Measurements from ENCODE around the gene PPP6R1.

Gene PPP6R1

GRCh38 chr19:55270172-55270942, 11.5 kb upstream of the PPP6R1 start:
- Histone ChIP-seq H3K4me1 (ENCODE audit: control insufficient read depth in 2 of 2, insufficient read depth in 1 of 2, low read depth in 1 of 2, low read length in 2 of 2) (no peaks in the 10 kb centered on the region), H3K23ac (ENCODE audit: low read depth, low read length, poor library complexity) (peak overlapping the region; percentile 26), H3K9me3 (replicated peaks in 1 of 2; ENCODE audit: control insufficient read depth in 2 of 2, insufficient read depth in 1 of 2, low read depth in 1 of 2, low read length in 2 of 2) (peaks cover 3% of the 10 kb centered on the region in 2 donors), H4K8ac (ENCODE audit: low read depth, low read length) (no peak overlapping the region), H2BK15ac (ENCODE audit: low read length) (no peak overlapping the region), H3K79me1 (ENCODE audit: low read depth, low read length) (no peaks in the 10 kb centered on the region), H3K27me3 (ENCODE audit: control insufficient read depth in 3 of 3, insufficient read depth in 3 of 3, low read depth in 1 of 3, low read length in 3 of 3) (no peaks in the 10 kb centered on the region), H4K91ac (ENCODE audit: low read depth, low read length, poor library complexity) (no peak overlapping the region), H3K4ac (ENCODE audit: low read length) (no peak overlapping the region), H3K9ac (ENCODE audit: low read depth, low read length, poor library complexity) (peak overlapping the region; percentile 3), H3K14ac (ENCODE audit: low read length) (no peak overlapping the region), H3K36me3 (replicated peaks in 1 of 2; ENCODE audit: control insufficient read depth in 2 of 2, insufficient read depth in 2 of 2, low read length in 2 of 2) (peaks cover 14 to 30% of the 10 kb centered on the region in 2 donors), H2BK12ac (ENCODE audit: low read length) (no peak overlapping the region), H3K18ac (ENCODE audit: low read length) (no peak overlapping the region), H2BK120ac (ENCODE audit: low read depth, low read length) (no peak overlapping the region), H2AK5ac (ENCODE audit: low read depth, low read length) (no peak overlapping the region), H2AFZ (ENCODE audit: low read length) (no peak overlapping the region), H3K4me2 (ENCODE audit: insufficient read depth, low read length, poor library complexity, severe bottlenecking) (no peak overlapping the region), H2BK5ac (ENCODE audit: low read length) (no peak overlapping the region), H3K27ac (replicated peaks; ENCODE audit: low read length) (no peak overlapping the region), H3K4me3 (ENCODE audit: low read length in 2 of 2) (peak overlapping the region in 1 of 2 donors; percentile 18)
- DNase-seq (ENCODE audit: low spot score): no peak
- WGBS, 2 donors (ENCODE audit: extremely low coverage in 2 of 2, insufficient read length in 2 of 2, insufficient replicate concordance in 1 of 2): 100% methylated on average over 1 to 4 of the region's 25 CpGs

DNA sequence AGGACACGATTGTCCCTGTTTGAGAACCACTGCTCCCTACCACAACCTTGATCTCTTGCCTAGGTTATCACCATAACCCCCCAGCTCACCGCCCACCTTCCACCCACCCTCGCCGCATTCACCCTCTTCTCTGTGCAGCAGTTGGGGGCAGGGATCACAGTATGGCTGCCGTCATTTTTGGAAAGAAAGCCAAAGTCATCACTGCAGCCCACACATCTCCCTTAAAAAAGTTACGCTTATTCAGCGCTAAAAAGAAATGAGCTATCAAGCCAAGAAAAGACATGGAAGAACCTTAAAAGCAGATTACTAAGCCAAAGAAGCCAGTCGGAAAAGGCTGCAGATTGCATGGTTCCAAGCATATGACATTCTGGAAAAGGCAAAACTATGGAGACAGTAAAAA, 10.5 kb upstream of the PPP6R1 start:
- Histone ChIP-seq H3K27ac (replicated peaks; ENCODE audit: low read length) (no peak overlapping the region), H2BK5ac (ENCODE audit: low read length) (no peak overlapping the region), H3K18ac (ENCODE audit: low read length) (no peak overlapping the region), H3K36me3 (replicated peaks in 1 of 2; ENCODE audit: control insufficient read depth in 2 of 2, insufficient read depth in 2 of 2, low read length in 2 of 2) (peaks cover 14 to 24% of the 10 kb centered on the region in 2 donors), H3K79me1 (ENCODE audit: low read depth, low read length) (no peaks in the 10 kb centered on the region), H2BK12ac (ENCODE audit: low read length) (no peak overlapping the region), H3K4me2 (ENCODE audit: insufficient read depth, low read length, poor library complexity, severe bottlenecking) (no peak overlapping the region), H3K4me1 (ENCODE audit: control insufficient read depth in 2 of 2, insufficient read depth in 1 of 2, low read depth in 1 of 2, low read length in 2 of 2) (no peaks in the 10 kb centered on the region), H3K27me3 (ENCODE audit: control insufficient read depth in 3 of 3, insufficient read depth in 3 of 3, low read depth in 1 of 3, low read length in 3 of 3) (no peaks in the 10 kb centered on the region), H2BK120ac (ENCODE audit: low read depth, low read length) (no peak overlapping the region), H4K8ac (ENCODE audit: low read depth, low read length) (no peak overlapping the region), H2AK5ac (ENCODE audit: low read depth, low read length) (no peak overlapping the region), H3K4me3 (ENCODE audit: low read length in 2 of 2) (no peak overlapping the region), H3K23ac (ENCODE audit: low read depth, low read length, poor library complexity) (no peak overlapping the region), H2AFZ (ENCODE audit: low read length) (no peak overlapping the region), H2BK15ac (ENCODE audit: low read length) (no peak overlapping the region), H3K9me3 (replicated peaks in 1 of 2; ENCODE audit: control insufficient read depth in 2 of 2, insufficient read depth in 1 of 2, low read depth in 1 of 2, low read length in 2 of 2) (peaks cover 3% of the 10 kb centered on the region in 2 donors), H4K91ac (ENCODE audit: low read depth, low read length, poor library complexity) (no peak overlapping the region), H3K4ac (ENCODE audit: low read length) (no peak overlapping the region), H3K9ac (ENCODE audit: low read depth, low read length, poor library complexity) (no peak overlapping the region), H3K14ac (ENCODE audit: low read length) (no peak overlapping the region)
- DNase-seq (ENCODE audit: low spot score): no peak
- WGBS, 2 donors (ENCODE audit: extremely low coverage in 2 of 2, insufficient read length in 2 of 2, insufficient replicate concordance in 1 of 2): no CpG with 5 or more reads among the region's 8 CpGs

DNA sequence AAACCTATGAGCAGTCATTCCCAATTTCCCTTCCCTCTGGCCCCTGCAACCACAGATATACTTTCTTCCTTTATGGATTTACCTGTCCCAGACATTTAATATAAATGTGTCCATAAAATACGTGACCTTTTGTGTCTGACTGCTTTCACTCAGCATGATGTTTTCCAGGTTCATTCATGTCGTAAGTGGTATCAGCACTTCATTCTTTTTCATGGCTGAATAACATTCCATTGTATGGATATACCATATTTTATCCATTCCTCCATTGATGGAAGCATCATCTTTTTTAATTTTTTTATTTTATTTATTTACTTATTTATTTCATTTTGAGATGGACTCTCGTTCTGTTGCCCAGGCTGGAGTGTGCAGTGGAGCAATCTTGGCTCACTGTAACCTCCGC, 8.0 kb upstream of the PPP6R1 start:
- no peak overlapping the region for H3K4me2 ChIP-seq (ENCODE audit: insufficient read depth, low read length, poor library complexity, severe bottlenecking)
- H3K4me1 ChIP-seq (ENCODE audit: control insufficient read depth in 2 of 2, insufficient read depth in 1 of 2, low read depth in 1 of 2, low read length in 2 of 2): no peaks in the 10 kb centered on the region
- peaks cover 8% of the 10 kb centered on the region in 2 donors for H3K36me3 ChIP-seq (replicated peaks in 1 of 2; ENCODE audit: control insufficient read depth in 2 of 2, insufficient read depth in 2 of 2, low read length in 2 of 2)
- H2AFZ ChIP-seq (ENCODE audit: low read length): no peak overlapping the region
- H3K9ac ChIP-seq (ENCODE audit: low read depth, low read length, poor library complexity): no peak overlapping the region
- no peak overlapping the region for H2AK5ac ChIP-seq (ENCODE audit: low read depth, low read length)
- no CpG with 5 or more reads among the region's 4 CpGs for WGBS, 2 donors (ENCODE audit: extremely low coverage in 2 of 2, insufficient read length in 2 of 2, insufficient replicate concordance in 1 of 2)
- no peak overlapping the region for H2BK12ac ChIP-seq (ENCODE audit: low read length)
- no peak overlapping the region for H2BK5ac ChIP-seq (ENCODE audit: low read length)
- no peak overlapping the region for H3K4me3 ChIP-seq (ENCODE audit: low read length in 2 of 2)
- H2BK120ac ChIP-seq (ENCODE audit: low read depth, low read length): no peak overlapping the region
- no peak overlapping the region for H4K91ac ChIP-seq (ENCODE audit: low read depth, low read length, poor library complexity)
- H3K4ac ChIP-seq (ENCODE audit: low read length): no peak overlapping the region
- no peak overlapping the region for H3K14ac ChIP-seq (ENCODE audit: low read length)
- H3K23ac ChIP-seq (ENCODE audit: low read depth, low read length, poor library complexity): no peak overlapping the region
- no peaks in the 10 kb centered on the region for H3K27me3 ChIP-seq (ENCODE audit: control insufficient read depth in 3 of 3, insufficient read depth in 3 of 3, low read depth in 1 of 3, low read length in 3 of 3)
- no peak for DNase-seq (ENCODE audit: low spot score)
- no peak overlapping the region for H2BK15ac ChIP-seq (ENCODE audit: low read length)
- H4K8ac ChIP-seq (ENCODE audit: low read depth, low read length): no peak overlapping the region
- no peak overlapping the region for H3K27ac ChIP-seq (replicated peaks; ENCODE audit: low read length)
- H3K79me1 ChIP-seq (ENCODE audit: low read depth, low read length): peaks cover 2% of the 10 kb centered on the region
- H3K18ac ChIP-seq (ENCODE audit: low read length): no peak overlapping the region
- H3K9me3 ChIP-seq (replicated peaks in 1 of 2; ENCODE audit: control insufficient read depth in 2 of 2, insufficient read depth in 1 of 2, low read depth in 1 of 2, low read length in 2 of 2): peaks cover 3% of the 10 kb centered on the region in 2 donors

GRCh38 chr19:55266404-55266803, 7.6 kb upstream of the PPP6R1 start:
- no peak overlapping the region for H3K14ac ChIP-seq (ENCODE audit: low read length)
- 100% methylated on average over 3 of the region's 3 CpGs; no CpG with 5 or more reads in 1 of the 2 donors for WGBS, 2 donors (ENCODE audit: extremely low coverage in 2 of 2, insufficient read length in 2 of 2, insufficient replicate concordance in 1 of 2)
- no peak overlapping the region for H3K4me2 ChIP-seq (ENCODE audit: insufficient read depth, low read length, poor library complexity, severe bottlenecking)
- no peak overlapping the region for H2BK15ac ChIP-seq (ENCODE audit: low read length)
- H3K4me1 ChIP-seq (ENCODE audit: control insufficient read depth in 2 of 2, insufficient read depth in 1 of 2, low read depth in 1 of 2, low read length in 2 of 2): no peaks in the 10 kb centered on the region
- no peak overlapping the region for H2BK5ac ChIP-seq (ENCODE audit: low read length)
- H3K27me3 ChIP-seq (ENCODE audit: control insufficient read depth in 3 of 3, insufficient read depth in 3 of 3, low read depth in 1 of 3, low read length in 3 of 3): no peaks in the 10 kb centered on the region
- no peak overlapping the region for H4K91ac ChIP-seq (ENCODE audit: low read depth, low read length, poor library complexity)
- peak overlapping the region; percentile 35 for H3K23ac ChIP-seq (ENCODE audit: low read depth, low read length, poor library complexity)
- H3K9me3 ChIP-seq (replicated peaks in 1 of 2; ENCODE audit: control insufficient read depth in 2 of 2, insufficient read depth in 1 of 2, low read depth in 1 of 2, low read length in 2 of 2): peaks cover 3% of the 10 kb centered on the region in 2 donors
- no peak overlapping the region for H2BK120ac ChIP-seq (ENCODE audit: low read depth, low read length)
- no peak overlapping the region for H3K9ac ChIP-seq (ENCODE audit: low read depth, low read length, poor library complexity)
- no peak overlapping the region for H2BK12ac ChIP-seq (ENCODE audit: low read length)
- H3K4me3 ChIP-seq (ENCODE audit: low read length in 2 of 2): peak overlapping the region in 1 of 2 donors; percentile 49
- H3K79me1 ChIP-seq (ENCODE audit: low read depth, low read length): peaks cover 2% of the 10 kb centered on the region
- no peak overlapping the region for H4K8ac ChIP-seq (ENCODE audit: low read depth, low read length)
- DNase-seq (ENCODE audit: low spot score): no peak
- H2AFZ ChIP-seq (ENCODE audit: low read length): no peak overlapping the region
- H3K4ac ChIP-seq (ENCODE audit: low read length): no peak overlapping the region
- H3K36me3 ChIP-seq (replicated peaks in 1 of 2; ENCODE audit: control insufficient read depth in 2 of 2, insufficient read depth in 2 of 2, low read length in 2 of 2): peaks cover 7 to 8% of the 10 kb centered on the region in 2 donors
- H2AK5ac ChIP-seq (ENCODE audit: low read depth, low read length): no peak overlapping the region
- H3K18ac ChIP-seq (ENCODE audit: low read length): no peak overlapping the region
- no peak overlapping the region for H3K27ac ChIP-seq (replicated peaks; ENCODE audit: low read length)
